ENCODE results near the gene ATP5MC2.
"Not testable (repeated sequence)": the region's sequence is repeated elsewhere in the genome, so short reads cannot be mapped to it uniquely, and the experiment has no call there.

Gene ATP5MC2

GRCh38 chr12:53675701-53676607, at the start of gene ATP5MC2:
TSS of gene ATP5MC2 (minus strand) at chr12:53676083. CDS start at chr12:53672614, 3,469 bp downstream.
- DNase-seq, result peak; percentile 98

- no peak for DNase-seq
These were observed 46.7 kb upstream of the ATP5MC2 start for GRCh38 chr12:53722450-53723041.

GRCh38 chr12:53720946-53721345, 45.1 kb upstream of the ATP5MC2 start:
- DNase-seq, result no peak

- no peak for DNase-seq
These were observed 43.8 kb upstream of the ATP5MC2 start for GRCh38 chr12:53719649-53720048.

- not testable (repeated sequence) for DNase-seq
These were observed 42.7 kb upstream of the ATP5MC2 start for GRCh38 chr12:53718567-53718966.

- DNase-seq, result no peak
These were observed 41.4 kb upstream of the ATP5MC2 start for GRCh38 chr12:53717319-53717718.

- no peak for DNase-seq
These were observed 38.1 kb upstream of the ATP5MC2 start for GRCh38 chr12:53714004-53714403.

- DNase-seq, result no peak
These were observed 37.6 kb upstream of the ATP5MC2 start for GRCh38 chr12:53713516-53713915.

GRCh38 chr12:53712059-53712643, 36.3 kb upstream of the ATP5MC2 start:
- DNase-seq, result no peak

GRCh38 chr12:53710091-53710490, 34.2 kb upstream of the ATP5MC2 start:
- no peak for DNase-seq

GRCh38 chr12:53709671-53710070, 33.8 kb upstream of the ATP5MC2 start:
- DNase-seq, result no peak

- no peak for DNase-seq
These were observed 30.2 kb upstream of the ATP5MC2 start for GRCh38 chr12:53706080-53706479.

- no peak for DNase-seq
These were observed 27.9 kb upstream of the ATP5MC2 start for GRCh38 chr12:53703756-53704155.

- peak; percentile 79 for DNase-seq
These were observed 25.8 kb upstream of the ATP5MC2 start for GRCh38 chr12:53701518-53702264.

GRCh38 chr12:53700567-53700966, 24.7 kb upstream of the ATP5MC2 start:
- DNase-seq, result no peak

- DNase-seq, result no peak
These were observed 23.8 kb upstream of the ATP5MC2 start for GRCh38 chr12:53699678-53700025.

GRCh38 chr12:53698948-53699677, 23.2 kb upstream of the ATP5MC2 start:
- no peak for DNase-seq

GRCh38 chr12:53696655-53697331, 20.9 kb upstream of the ATP5MC2 start:
- DNase-seq, result no peak

GRCh38 chr12:53696285-53696654, 20.4 kb upstream of the ATP5MC2 start:
- DNase-seq, result peak; percentile 15

- DNase-seq, result peak; percentile 28
These were observed 19.6 kb upstream of the ATP5MC2 start for GRCh38 chr12:53695152-53696145.

GRCh38 chr12:53694756-53695151, 18.9 kb upstream of the ATP5MC2 start:
- DNase-seq, result no peak

All from CD4-positive, alpha-beta T cell treated with Interleukin-17A for 1 hour (primary cell).